NCI-H510A (cell line): ENCODE measurements around the gene KCTD11.

Experiments used
- DNase-seq: peaks from one replicate; lab custom pipeline; 2025; lab: John Stamatoyannopoulos, UW

Gene KCTD11

DNA sequence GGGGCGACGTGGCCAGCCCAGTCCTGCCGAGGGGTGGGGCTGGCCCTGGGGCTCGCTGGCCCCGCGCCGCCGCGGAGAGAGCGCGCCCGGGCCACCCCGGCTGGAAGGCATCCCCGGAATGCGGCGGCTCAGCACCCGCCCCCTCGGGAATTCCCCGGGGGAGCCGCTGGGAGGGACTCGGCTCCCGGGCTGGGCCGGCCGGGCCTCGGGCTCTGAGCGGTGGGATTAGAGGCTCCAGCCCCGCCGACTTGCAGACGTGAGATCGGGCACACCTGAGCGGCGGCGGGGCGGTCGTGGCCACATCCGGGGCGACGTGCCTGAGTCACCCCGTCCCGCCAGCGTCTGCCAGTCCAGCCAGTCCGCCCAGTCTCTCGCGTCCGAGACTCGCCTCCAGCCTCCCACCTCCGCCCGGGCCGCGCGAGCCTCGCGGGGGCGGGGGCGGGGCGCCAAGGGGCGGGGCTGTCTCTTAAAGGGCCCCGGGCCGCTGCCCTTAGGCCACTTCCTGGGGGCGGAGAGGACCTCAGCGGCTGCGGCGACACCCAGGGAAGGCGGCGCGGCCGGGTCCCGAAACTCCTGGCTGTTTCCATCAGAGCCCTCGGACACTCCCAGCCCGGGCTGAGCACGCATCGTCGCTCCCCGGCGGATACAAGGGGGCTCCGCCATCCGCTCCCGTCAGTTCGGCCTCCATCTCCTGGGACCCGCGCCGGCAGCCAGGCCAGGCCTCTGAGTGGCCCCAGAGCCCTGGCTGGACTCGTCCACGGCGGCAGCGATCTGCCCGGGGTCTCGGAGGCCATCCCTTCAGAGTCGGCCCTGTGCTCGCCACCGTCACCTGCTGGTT is at the start of gene KCTD11:
Gene KCTD11, plus strand, starts transcription at position 498 of the 838 bp plus-strand sequence.
- peak; percentile 38 for DNase-seq

DNA sequence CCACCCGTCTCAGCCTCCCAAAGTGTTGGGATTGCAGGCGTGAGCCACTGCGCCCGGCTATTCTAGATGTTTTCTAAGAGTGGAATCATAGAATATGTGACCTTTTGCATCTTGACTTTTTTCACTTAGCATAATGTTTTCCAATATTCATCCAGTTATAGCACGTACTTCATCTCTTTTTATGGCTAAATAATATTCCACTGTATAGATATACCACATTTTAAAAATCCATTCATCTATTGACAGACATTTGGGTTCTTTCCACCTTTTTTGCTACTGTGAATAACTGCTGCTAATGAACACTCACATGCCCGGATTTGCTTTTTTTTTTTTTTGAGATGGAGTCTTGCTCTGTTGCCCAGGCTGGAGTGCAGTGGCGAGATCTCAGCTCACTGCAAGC is 47.8 kb upstream of the KCTD11 start:
- DNase-seq = no peak

DNA sequence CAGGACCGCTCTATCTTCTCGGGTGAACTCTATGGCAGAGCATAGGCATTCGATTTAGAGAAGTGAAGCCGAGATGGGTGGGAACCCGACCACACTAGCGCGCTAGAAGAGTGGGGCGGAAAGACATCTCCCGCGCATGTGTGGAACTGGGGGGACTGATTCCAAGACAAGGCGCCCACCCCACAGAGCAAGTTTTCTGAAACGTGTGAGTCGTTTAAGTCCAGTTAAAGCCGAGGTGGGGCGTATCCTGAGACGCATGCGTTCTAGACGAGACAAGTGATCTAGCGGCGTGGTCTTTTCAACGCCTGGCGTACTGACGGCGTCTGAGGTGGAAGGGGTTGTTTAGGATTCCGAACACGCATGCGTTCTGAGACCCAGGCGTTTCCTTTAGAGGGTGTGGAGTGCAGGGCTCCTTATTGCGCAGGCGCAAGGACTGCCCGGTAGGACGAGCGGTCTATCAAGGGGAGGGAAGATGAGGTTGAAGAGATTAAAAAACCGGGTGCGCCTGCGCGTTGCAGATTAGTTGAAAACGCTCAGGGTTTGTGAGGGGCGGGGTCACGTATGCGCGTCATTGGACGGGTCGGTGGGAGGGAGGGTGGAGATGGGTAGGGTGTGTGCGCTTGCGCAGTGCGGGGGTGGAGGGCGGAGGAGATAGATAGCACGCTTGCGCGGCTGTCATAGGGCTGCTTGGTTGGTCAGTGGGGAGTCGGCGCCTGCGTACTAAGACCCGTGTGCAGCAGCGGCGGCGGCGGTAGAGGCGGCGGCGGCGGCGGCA is 44.9 kb upstream of the KCTD11 start, which contains the start of gene EIF5A:
Gene EIF5A, plus strand, starts transcription at position 718 of the 775 bp plus-strand sequence. CDS start 2,008 bp downstream, outside the sequence.
- peak; percentile 99 for DNase-seq

DNA sequence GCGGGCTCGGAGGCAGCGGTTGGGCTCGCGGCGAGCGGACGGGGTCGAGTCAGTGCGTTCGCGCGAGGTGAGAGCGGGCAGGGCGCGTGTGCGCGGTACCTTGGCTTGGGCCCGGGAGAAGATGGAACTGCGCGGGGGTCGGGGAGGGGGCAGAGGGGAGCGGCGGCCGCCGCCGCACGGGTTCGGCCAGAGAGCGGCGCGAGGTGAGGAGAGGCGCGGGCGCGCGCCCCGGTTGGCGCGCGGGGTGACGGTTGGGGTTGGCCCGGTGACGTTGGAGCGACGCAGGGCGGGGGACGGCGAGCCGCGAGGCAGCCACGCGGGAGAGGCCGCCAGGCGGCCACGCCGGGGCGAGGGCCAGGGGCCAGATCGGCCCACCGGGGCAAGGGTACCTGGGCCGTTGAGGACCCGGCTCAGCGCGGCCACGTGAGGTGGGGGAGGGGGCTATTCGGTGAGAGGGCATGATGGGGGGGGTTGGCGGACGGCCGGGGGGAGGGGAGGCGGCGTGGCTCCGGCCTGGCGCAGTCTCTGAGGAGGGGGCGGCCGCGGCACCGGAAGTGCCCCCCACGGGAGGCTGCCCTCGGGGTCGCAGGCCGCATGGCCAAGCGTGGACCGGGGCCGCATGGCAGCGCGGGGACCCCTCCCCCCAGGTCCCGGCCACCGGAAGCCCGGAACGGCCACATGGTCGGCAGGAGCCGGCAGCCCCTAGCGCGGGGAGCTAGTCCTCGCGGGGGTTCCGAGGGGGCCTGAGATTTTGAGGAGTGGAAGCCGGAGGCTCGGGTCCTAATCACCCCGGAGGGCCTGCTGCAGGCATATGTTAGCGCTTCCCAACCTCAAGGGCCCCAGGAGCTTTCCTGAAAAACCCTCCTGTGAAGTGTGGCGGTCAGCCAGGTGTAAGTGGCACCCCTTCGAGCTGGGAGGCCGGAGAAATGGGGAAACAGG is 44.0 kb upstream of the KCTD11 start:
- no peak for DNase-seq

DNA sequence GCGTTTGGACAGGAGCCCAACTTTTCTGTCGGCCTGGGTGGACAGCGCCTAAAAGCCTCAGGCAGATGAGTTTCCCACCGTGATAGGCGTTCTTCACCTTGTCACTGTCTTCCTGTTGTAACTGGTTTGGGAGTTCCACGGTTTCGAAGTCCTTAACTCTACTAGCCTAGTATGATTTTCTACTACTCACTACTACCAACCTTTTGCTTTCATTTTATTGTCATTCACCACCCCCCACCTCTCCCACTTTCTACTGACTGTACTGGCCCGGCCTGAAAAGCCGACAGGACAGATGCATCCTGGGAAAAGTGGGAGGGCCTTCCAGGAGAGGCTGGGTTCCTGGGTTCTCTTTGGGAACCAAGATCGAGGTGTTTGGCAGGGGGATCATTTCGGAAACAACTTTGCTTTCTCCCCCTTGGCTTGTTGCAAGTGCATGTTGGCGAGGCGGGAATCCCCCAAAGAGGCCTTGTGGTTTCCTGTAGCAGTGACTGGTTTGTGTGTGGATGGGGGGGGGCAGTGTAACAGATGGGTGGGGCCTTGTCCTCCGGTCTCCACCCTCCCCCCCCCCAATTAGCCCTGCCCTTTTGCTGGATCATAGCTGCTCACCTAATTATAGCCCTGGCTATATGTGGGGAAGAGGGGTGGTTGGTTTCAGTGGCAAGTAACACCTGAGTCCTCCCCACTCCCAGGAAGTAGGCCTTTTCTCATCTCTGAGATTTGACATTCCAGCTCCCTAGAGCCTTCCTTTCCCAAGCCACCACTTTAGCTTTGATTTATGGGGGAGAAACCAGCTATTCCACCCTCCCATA is 43.1 kb upstream of the KCTD11 start:
- DNase-seq = peak; percentile 64

DNA sequence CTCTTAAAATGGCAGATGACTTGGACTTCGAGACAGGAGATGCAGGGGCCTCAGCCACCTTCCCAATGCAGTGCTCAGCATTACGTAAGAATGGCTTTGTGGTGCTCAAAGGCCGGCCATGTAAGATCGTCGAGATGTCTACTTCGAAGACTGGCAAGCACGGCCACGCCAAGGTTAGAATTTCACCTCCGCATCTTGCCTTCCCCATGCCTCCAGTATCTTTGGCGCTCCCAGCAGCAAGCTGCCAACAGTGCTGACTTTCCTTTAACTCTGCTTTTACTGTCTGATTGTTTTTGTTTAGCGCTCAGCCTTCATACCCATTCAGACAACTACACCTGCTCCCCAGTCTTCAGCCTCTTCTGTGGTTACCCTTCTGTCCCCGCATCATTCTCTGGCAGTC is 42.3 kb upstream of the KCTD11 start:
- DNase-seq = no peak

DNA sequence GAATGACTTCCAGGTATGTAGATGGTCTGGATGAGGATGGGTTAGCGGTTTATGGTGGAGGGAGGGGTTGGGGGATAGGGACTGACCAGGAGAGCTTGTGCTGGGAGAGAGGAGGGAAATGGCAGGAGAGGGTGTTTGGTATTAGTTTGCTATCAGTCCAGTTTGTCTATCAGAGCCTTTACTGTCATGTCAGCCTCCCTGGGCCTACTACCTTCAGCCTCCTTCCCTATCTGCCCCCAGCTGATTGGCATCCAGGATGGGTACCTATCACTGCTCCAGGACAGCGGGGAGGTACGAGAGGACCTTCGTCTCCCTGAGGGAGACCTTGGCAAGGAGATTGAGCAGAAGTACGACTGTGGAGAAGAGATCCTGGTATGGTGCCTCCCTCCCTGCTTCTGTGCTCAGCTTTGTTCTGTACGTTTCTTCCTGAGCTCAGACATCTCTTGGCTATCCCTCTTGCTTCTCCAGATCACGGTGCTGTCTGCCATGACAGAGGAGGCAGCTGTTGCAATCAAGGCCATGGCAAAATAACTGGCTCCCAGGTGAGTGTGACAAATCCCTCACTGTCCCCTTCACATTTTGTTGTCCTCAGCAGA is 40.8 kb upstream of the KCTD11 start:
- no peak for DNase-seq

DNA sequence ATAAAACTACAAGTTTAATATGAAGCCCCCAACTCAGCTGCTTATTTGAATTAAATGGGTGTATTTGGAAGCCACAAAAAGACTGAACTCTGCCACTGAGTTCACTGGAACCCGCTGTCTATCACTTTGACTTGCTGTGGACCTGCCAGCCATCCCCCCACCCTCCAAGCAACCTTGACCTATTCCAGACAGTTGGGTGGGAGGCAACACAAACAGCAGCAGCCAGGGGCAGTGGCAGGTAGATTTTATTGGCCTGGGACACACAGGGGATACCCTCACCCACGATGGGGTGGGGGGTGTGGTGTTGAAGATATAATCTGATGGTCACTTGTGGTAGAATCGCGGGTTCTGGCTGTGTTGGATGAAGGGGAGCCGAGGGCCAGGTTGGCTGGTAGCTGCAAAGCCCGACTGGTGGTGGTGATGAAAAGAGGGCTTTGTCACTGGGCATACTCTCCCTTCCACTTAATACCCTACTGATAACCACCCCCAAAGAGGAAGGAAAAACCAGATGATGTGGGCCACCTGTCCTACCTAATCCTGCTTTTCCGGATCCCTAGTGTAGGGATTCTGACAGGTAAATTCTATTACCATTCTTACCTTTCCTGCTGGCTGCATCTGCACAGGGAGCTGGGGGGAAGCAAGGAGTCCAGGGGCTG is 39.4 kb upstream of the KCTD11 start:
- DNase-seq = no peak

DNA sequence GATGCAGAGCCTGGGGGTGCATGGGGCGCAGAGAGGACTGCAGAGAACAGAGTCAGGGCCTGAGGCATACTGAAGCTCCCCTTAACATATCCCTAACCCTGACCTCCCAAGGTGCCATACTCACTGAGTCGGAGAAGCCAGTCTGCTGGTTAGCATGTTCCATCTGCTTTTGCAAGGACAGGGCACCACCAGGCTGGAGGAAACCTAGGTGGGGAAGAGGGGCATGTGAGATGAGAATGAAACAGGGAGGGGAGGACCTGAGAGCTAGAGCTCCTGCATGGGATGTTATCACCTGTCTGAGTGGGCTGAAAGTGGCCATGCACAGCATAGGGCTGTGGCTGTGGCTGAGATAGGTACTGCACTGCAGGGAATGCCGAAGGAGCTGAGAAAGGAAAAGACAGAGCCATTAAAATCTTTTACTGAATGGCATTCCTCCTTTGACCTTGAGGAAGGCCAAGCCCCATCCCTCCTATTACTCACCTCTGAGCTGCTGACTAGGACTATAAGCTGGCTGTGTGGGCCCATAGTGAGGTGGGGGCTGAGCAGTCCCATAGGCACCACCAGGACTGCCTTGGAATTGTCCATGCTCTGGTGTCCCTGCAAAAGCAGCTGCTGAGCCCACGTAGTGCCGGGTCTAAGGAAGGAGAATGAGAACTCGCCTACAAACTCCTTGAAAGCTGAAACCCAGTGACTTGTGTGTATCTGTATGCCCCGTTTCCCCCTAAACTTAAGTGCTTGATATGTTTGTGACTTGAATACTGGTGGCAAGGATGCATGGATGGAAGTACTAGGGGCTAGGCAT is 38.7 kb upstream of the KCTD11 start:
- DNase-seq = no peak

DNA sequence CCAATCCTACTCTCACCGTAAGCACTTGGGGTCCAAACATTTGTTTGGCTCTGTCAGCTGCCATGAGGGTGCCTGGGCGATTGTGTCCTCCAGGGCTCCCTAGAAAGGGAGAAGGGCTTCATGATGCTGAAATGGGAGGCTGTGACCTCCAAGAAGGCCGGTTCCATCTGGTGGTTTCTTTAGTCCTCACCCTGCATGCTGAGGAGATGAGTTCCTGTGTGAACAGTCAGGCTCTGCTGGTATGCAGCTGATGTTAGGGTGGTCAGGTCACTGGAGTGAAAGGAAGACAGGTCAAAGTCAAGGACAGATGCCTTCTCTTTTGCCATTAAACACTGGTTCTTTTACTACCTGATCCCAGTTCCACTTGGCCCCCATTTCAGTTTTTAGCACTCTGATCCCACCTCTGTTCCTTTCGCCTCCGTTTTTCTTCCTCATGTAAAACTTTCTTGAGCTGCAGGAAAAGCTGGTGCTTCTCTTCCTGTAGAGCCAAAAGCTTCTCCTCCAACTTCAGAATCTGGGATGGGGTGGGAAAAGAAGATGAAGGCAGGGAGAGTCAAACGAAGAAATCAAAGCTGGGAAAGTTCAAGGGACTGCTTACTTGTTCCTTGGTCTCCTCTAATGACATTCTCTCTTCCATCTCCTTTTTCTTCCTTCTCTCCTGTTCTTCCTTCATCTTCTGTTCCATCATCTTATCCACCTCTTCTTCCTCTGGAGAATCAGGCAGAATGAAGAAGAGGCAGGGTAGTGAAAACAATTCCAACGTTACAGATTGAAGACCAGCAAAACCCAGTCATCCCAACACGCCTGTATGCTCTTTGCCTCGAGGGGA is 37.9 kb upstream of the KCTD11 start:
- DNase-seq = no peak

DNA sequence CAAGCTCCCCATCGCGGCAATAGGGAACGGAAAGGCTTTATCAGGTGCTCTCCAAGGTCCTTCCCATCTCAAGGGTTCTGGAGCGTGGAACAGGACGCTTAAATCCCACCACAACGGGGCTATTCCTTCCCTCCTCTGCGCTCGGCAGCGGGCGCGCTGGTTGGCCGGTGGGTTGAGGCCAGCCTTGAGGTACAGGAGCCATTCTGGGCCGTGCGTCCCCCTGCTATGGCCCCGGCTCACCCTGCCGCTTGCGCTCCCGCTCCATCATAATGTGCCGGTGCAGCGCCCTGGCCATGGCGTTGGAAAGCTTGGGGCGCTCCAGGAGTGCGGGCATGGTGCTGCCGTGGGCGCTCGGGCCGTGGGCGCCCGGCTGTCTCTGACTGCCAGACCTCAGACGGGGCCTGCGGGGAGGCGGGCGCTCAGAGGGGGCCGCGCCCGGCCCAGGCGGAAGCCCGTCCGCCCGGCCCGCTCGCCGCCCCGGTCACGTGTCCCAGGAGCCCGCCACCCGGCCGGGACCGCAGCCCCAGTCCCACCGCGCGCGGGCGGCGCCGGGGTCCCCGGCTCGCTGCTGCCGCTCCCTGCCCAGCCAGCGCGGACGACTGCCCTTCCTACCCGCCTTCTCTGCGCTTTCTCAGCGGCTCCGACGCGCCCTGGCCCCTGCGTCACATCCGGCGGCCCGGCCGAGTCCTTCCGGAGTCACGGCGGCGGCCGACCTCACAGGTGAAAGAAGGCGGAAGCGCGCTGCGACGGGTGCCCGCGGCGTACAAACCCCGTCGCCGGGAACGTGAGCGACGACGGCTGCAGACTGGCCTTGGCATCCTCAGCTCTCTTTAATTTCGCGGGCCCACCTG is 37.0 kb upstream of the KCTD11 start, which contains the start of gene GPS2:
Gene GPS2, minus strand, starts transcription at position 642 of the 851 bp plus-strand sequence. Its CDS starts 308 bp downstream, at position 334.
- DNase-seq = peak; percentile 87

DNA sequence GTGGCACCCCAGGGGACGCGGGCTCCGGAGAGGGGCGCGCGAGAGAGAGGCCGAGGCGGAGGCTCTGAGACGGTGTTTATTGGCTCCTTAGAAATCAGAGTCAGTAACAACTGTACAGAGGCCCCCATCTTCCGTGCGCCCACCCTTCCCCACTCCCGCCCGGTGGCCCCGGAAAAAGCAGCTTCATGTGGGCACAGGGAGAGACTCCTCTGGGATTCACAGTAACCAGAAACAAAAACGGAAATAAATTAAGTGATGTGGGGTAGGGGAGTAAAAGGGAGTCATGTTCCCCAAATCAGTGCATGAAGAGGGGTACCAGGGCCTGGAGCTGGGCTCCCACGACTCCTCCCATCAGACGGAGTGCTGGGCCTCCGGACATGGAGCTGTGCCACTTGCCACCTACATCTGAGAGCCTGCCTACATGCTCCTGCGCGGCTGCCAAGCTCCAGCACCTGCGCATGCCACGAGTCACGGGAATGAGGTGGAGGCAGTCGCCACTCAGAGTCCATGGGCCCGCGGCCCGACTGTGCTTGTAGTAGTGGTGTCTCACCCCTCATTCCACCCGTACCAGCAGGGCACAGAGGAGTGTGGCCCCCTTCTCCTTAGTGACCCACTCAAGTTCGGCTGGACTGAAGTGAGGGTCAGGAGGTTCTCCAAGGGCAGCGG is 36.3 kb upstream of the KCTD11 start:
- no peak for DNase-seq

DNA sequence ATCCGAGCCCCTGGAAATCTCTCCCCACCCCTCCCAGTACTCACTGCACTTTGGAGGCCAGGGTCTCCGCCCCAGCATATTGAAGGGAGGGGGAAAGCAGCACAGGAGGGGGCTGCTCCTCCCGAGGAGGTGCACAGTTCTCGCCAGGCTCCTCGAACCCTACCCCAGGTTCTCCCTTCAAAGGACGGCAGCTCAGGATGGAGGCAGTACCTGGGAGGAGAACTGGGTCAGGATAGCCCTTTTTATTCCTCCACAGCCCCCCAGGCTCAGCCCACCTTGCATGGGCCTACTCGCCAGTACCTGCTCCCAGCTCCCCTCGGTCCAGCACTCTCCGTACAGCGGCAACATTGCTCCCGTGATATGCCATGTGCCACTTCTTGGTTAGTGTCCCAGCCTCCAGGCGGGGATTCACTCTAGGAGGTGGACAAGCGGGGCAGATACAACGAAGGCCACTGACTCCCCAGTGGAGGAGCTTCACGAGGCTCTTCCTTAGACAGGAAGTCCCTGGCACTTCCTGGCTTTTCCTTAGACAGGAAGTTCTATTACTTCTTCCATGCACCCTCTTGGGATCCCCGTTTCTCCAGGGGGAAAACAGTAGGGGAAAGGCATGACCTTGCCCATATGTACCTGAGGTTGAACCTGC is 34.7 kb upstream of the KCTD11 start:
- no peak for DNase-seq

DNA sequence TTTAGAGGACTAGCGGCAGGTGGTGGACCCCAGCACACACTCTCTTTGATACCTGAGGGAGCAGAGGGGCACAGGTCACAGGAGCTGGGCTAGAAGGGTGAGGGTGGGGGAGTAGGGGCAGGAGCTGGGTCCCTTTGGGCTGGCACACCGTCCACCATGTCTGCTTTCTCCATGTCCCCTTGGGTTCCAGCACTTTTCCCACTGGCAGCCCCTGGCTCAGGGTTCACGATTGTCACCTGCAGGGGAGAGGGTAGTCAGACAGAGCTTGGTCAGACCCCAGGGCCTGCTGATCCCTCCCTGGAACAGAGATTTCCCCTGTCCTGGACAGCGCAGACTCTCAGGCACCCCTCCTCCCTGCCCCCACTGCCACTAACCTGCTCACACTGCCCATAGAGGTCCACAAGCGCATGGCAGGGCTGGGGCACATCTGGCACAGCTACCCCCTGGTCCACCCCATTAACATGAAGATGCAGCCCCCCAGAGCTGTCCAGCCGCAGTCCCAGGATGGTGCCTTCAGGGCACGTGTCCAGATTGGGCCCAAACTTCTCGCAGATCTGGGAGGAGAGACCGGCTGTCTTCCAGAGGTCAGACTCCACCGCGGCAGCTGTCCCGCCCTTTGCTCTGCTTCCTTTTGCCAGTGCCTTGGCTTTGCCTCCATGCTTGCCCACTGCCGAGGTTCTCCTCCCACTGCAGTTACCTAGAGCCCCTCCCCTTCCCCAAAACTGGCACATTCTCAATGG is 33.7 kb upstream of the KCTD11 start:
- DNase-seq = no peak

DNA sequence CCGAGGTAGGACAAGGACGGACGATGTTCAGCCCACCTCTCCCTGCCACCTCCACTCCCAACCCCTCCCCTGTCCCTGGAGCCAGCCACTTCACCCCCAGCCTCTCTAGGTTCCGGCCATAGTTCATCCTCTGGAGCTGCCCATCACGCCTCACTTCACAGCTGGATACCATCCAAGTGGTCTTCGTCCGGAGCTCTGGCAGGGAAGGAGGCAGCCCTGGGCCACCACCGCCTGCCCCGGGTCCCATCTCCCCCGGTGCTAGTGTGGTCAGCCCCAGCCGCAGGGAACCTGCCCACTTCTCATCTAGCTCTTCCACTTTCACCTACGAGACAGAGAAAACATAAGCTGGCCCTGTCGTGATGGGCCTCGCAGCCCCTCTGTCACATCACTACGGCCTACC is 30.5 kb upstream of the KCTD11 start:
- DNase-seq = no peak
